ENCODE measurements around the gene NAA50. TPM values are rescaled to one million over a fixed set of nuclear protein-coding genes. Genes with fewer than 3 reads are reported as not detected.
A peak's percentile ranks its signal among the peaks of the same experiment; 100 is the strongest.

The NAA50 gene
- total and polyA plus RNA-seq, 2 donors (not counting 3 experiments of a cell fraction or from before 2014, with no cell fraction given) = 53.1 to 160 TPM

- no peaks in the 10 kb centered on the region for H4K20me1 ChIP-seq (replicated peaks; ENCODE audit: control insufficient read depth, extremely low read depth, insufficient read depth, low read length)
- H3K9me1 ChIP-seq (replicated peaks; ENCODE audit: control insufficient read depth, extremely low read depth, insufficient read depth, low read length) = no peaks in the 10 kb centered on the region
- peak overlapping the region in 1 of 3 experiments; percentile 16 for H3K4me3 ChIP-seq (replicated peaks in 1 of 3; ENCODE audit: insufficient read depth in 1 of 3, low read depth in 1 of 3, low read length in 3 of 3)
- no TSS peak for BruUV-seq (replicated peaks)
- H3K79me2 ChIP-seq (ENCODE audit: control insufficient read depth, insufficient read depth, low read length) = peaks cover 2% of the 10 kb centered on the region
- FAIRE-seq (no peak), DNase-seq (ENCODE audit: low read depth, low spot score) (no peak)
- H3K27me3 ChIP-seq (ENCODE audit: control insufficient read depth in 2 of 2, insufficient read depth in 2 of 2, low read length in 2 of 2) = no peaks in the 10 kb centered on the region
- ChIA-PET POLR2A (no interaction called here), CTCF (interaction anchor here (1.3 kb wide), 1 partner anchor 37 kb away, joined by 4 read pairs; no protein-coding TSS in a partner anchor)
- H3K27ac ChIP-seq (ENCODE audit: insufficient read depth, low read depth, low read length) = no peak overlapping the region
- TF ChIP-seq JUN (IDR thresholded peaks at IDR 0.05; ENCODE audit: borderline replicate concordance, insufficient read depth, insufficient read length, low read depth) (no peak), POLR2AphosphoS5 (IDR thresholded peaks at IDR 0.05; ENCODE audit: insufficient read depth, low read depth, low read length) (no peak), EZH2 (IDR thresholded peaks at IDR 0.05; ENCODE audit: borderline replicate concordance, low read depth, low read length, severe bottlenecking) (no peak), CTCF (IDR thresholded peaks at IDR 0.05; ENCODE audit: extremely low read depth in 1 of 2, insufficient read depth in 1 of 2, low read depth in 1 of 2, low read length in 2 of 2) (no peak), MYC (IDR thresholded peaks at IDR 0.05; ENCODE audit: low read depth, low read length) (no peak), POLR2A (IDR thresholded peaks at IDR 0.05; ENCODE audit: low read depth, low read length) (no peak), FOS (IDR thresholded peaks at IDR 0.05; ENCODE audit: borderline replicate concordance, insufficient read depth, low read length) (no peak), GATA2 (IDR thresholded peaks at IDR 0.05; ENCODE audit: insufficient read depth, insufficient read length, low read depth, low read length) (no peak)
- TF ChIP-seq, protein P1, sequence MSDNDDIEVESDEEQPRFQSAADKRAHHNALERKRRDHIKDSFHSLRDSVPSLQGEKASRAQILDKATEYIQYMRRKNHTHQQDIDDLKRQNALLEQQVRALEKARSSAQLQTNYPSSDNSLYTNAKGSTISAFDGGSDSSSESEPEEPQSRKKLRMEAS (IDR thresholded peaks at IDR 0.05; ENCODE audit: insufficient read depth, insufficient read length) = no peak
- peaks cover 14% of the 10 kb centered on the region for H3K4me1 ChIP-seq (ENCODE audit: control insufficient read depth, extremely low read depth, insufficient read depth, low read length)
- H3K4me2 ChIP-seq (ENCODE audit: insufficient read depth, low read length) = no peak overlapping the region
- H3K36me3 ChIP-seq (ENCODE audit: control insufficient read depth in 2 of 2, extremely low read depth in 1 of 2, insufficient read depth in 2 of 2, low read length in 2 of 2) = no peaks in the 10 kb centered on the region
- H3K9ac ChIP-seq (replicated peaks; ENCODE audit: extremely low read depth, insufficient read depth, low read length) = no peak overlapping the region
- intact Hi-C loops (cut with micrococcal nuclease) (loop anchor here (5.0 to 10.0 kb wide), 2 partner anchors 138 to 1134 kb away; partner anchors contain the start of genes ATG3, GRAMD1C and SLC35A5), dilution Hi-C loops (cut with MboI; ENCODE audit: extremely low pct_ligation_motif_present, low sequenced_read_pairs) (no loop called here)
- H3K9me3 ChIP-seq (replicated peaks; ENCODE audit: control insufficient read depth, insufficient read depth, low read length) = no peaks in the 10 kb centered on the region
- H2AFZ ChIP-seq (ENCODE audit: low read depth, low read length) = peak overlapping the region; percentile 77
These were observed 47.1 kb downstream of the NAA50 start for GRCh38 chr3:113698956-113699355.
